Subcutaneous adipose tissue (tissue), 4 donors: ENCODE results near the gene SLIT1. TPM values are rescaled to one million over a fixed set of nuclear protein-coding genes. Genes with fewer than 3 reads are reported as not detected.

Experiments used
- CTCF ChIP-seq: fragments of 450-650 bp; IDR thresholded peaks from one replicate; pipeline ENCODE4 v1.5.1; 2016; ENCODE audit warnings: low read depth, mild to moderate bottlenecking, control low read depth, antibody characterized with exemption, moderate library complexity
- total RNA-seq, 4 donors: library from RNA; depleted of rRNA; stranded (reverse); fragments of >200 nt; gene quantifications; one replicate each; pipeline ENCODE4 v1.1.0, GENCODE V29; 2016

The SLIT1 gene
- total RNA-seq, 4 donors from 2014 or later, result 0.19 to 0.44 (median 0.33) TPM; not detected in 1

GRCh38 chr10:97001183-97001991, 184.4 kb downstream of the SLIT1 start:
- TF ChIP-seq CTCF, result no peak

- TF ChIP-seq CTCF, result no peak
Measured at GRCh38 chr10:97000487-97001182, 185.1 kb downstream of the SLIT1 start.

GRCh38 chr10:96999987-97000386, 185.8 kb downstream of the SLIT1 start:
- TF ChIP-seq CTCF, result no peak

GRCh38 chr10:96999337-96999736, 186.4 kb downstream of the SLIT1 start:
- no peak for TF ChIP-seq CTCF

GRCh38 chr10:96998329-96998888, 187.3 kb downstream of the SLIT1 start:
- no peak for TF ChIP-seq CTCF

- no peak for TF ChIP-seq CTCF
Measured at GRCh38 chr10:96996275-96996965, 189.3 kb downstream of the SLIT1 start.

GRCh38 chr10:96995851-96996250, 189.9 kb downstream of the SLIT1 start:
- no peak for TF ChIP-seq CTCF
